Right lobe of liver (tissue), 6 donors: Measurements from ENCODE around the gene LGR4. TPM values are rescaled to one million over a fixed set of nuclear protein-coding genes. Genes with fewer than 3 reads are reported as not detected.

Source experiments
- ATAC-seq, 4 donors: fragments of 200-7000 bp; cut with Tn5 transposase; one replicate each; pipeline ENCODE4 v1.9.1; 2020; ENCODE audit warnings: mild to moderate bottlenecking in 4 of 4, moderate library complexity in 4 of 4
- DNase-seq, 3 donors: peaks; one replicate each; pipeline ENCODE4 v3.0.0-alpha.2; 2020
- H3K27ac ChIP-seq, 3 donors: fragments of 200-600 bp; one replicate each; pipeline ENCODE4 v1.8.0; 2022
- H3K27me3 ChIP-seq, 2 donors: fragments of 200-600 bp; one replicate each; pipeline ENCODE4 v1.8.0; 2022
- H3K36me3 ChIP-seq, 4 donors: fragments of 200-600 bp; sonication (generic) in 1 of 4; one replicate each; pipeline versions ENCODE4 v1.5.1 to v1.8.0; 2017 to 2022; ENCODE audit warnings: control low read depth in 1 of 4
- H3K4me1 ChIP-seq, 4 donors: fragments of 200-600 bp; sonication (generic) in 1 of 4; one replicate each; pipeline versions ENCODE4 v1.5.1 to v1.8.0; 2017 to 2022; ENCODE audit warnings: control low read depth in 1 of 4
- H3K4me3 ChIP-seq, 3 donors: fragments of 200-600 bp; one replicate each; pipeline ENCODE4 v1.8.0; 2022
- H3K9me3 ChIP-seq, 4 donors: fragments of 200-600 bp; sonication (generic) in 1 of 4; one replicate each; pipeline versions ENCODE4 v1.5.1 to v1.8.0; 2017 to 2022; ENCODE audit warnings: control low read depth in 1 of 4
- POLR2A ChIP-seq: fragments of 450-650 bp; IDR thresholded peaks from one replicate; pipeline ENCODE4 v1.6.1; 2017; ENCODE audit warnings: antibody characterized with exemption, mild to moderate bottlenecking
- WGBS: methylation state at CpG from one replicate; pipeline ENCODE4 v1.1.6; 2018; ENCODE audit warnings: low coverage, low lambda C conversion rate; ENCODE audit not compliant: insufficient coverage; ENCODE audit errors: missing lambda C conversion rate; 5-methylcytosine and 5-hydroxymethylcytosine counted together
- intact Hi-C, 2 donors: fragments of 100-400 bp; cut with DNase I; formaldehyde crosslinking; loops; one replicate each; pipeline versions ENCODE4 v1.11.2 to v1.14.1; 2022
- total RNA-seq, 6 experiments: library from RNA; depleted of rRNA in 2 of 6; stranded (reverse); fragments of >200 nt in 2 of 6; fragmentation: NEBNext Ultra II Directional in 3 of 6; extraction: Animal tissue kit (Norgen Biotek cat#: 25700) in 3 of 6; gene quantifications; one replicate each; pipeline versions ENCODE4 v1.1.0 to v1.2.4, GENCODE V29; 2016 to 2023
- TF ChIP-seq, protein P1 (sequence below), 4 donors: fragments of 200-600 bp in 3 of 4; fragments of 450-650 bp in 1 of 4; IDR thresholded peaks; one replicate each; pipeline versions ENCODE4 v1.5.1 to v1.8.0; 2016 to 2022; ENCODE audit warnings: antibody characterized with exemption in 4 of 4, mild to moderate bottlenecking in 2 of 4
- donor health status: DM: no; HTN: yes; CAD: no.
- donor health status: DM: no; HTN: no; CAD: no.
- donor health status: DM: no; HTN: no; CAD: no.
- donor health status: DM: no; HTN: yes; CAD: no.
- donor health status: DM: no; HTN: yes; CAD: no.

The LGR4 gene
- total RNA-seq, 6 experiments from 2014 or later = 32.5 to 46.3 (median 44.1) TPM

- Histone ChIP-seq H3K4me1 (peaks cover 0 to 8% (median 2%) of the 10 kb centered on the region in 4 donors), H3K36me3 (no peaks in the 10 kb centered on the region), H3K4me3 (no peak overlapping the region), H3K27ac (no peak overlapping the region), H3K9me3 (no peaks in the 10 kb centered on the region), H3K27me3 (no peaks in the 10 kb centered on the region)
- no peak for TF ChIP-seq POLR2A
- TF ChIP-seq, protein P1, sequence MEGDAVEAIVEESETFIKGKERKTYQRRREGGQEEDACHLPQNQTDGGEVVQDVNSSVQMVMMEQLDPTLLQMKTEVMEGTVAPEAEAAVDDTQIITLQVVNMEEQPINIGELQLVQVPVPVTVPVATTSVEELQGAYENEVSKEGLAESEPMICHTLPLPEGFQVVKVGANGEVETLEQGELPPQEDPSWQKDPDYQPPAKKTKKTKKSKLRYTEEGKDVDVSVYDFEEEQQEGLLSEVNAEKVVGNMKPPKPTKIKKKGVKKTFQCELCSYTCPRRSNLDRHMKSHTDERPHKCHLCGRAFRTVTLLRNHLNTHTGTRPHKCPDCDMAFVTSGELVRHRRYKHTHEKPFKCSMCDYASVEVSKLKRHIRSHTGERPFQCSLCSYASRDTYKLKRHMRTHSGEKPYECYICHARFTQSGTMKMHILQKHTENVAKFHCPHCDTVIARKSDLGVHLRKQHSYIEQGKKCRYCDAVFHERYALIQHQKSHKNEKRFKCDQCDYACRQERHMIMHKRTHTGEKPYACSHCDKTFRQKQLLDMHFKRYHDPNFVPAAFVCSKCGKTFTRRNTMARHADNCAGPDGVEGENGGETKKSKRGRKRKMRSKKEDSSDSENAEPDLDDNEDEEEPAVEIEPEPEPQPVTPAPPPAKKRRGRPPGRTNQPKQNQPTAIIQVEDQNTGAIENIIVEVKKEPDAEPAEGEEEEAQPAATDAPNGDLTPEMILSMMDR (IDR thresholded peaks at IDR 0.05) = no peak
- intact Hi-C loops = no loop called here
- DNase-seq = no peak
- 86% methylated on average over 5 of the region's 7 CpGs for WGBS
- no peak for ATAC-seq
Observed at GRCh38 chr11:27440090-27440489, 32.5 kb downstream of the LGR4 start.

- H3K9me3 ChIP-seq = no peaks in the 10 kb centered on the region
- no peaks in the 10 kb centered on the region for H3K27me3 ChIP-seq
- ATAC-seq = peak; percentile 55 to 84 (median 64)
- no peak overlapping the region for H3K27ac ChIP-seq
- TF ChIP-seq, protein P1 (IDR thresholded peaks at IDR 0.05) = no peak
- no peak for TF ChIP-seq POLR2A
- intact Hi-C loops = no loop called here
- DNase-seq = no peak
- 71% methylated on average over 3 of the region's 3 CpGs for WGBS
- H3K4me3 ChIP-seq = no peak overlapping the region
- peaks cover 0 to 8% (median 2%) of the 10 kb centered on the region in 4 donors for H3K4me1 ChIP-seq
- no peaks in the 10 kb centered on the region for H3K36me3 ChIP-seq
Observed at GRCh38 chr11:27438595-27438981, 34.0 kb downstream of the LGR4 start.

DNA sequence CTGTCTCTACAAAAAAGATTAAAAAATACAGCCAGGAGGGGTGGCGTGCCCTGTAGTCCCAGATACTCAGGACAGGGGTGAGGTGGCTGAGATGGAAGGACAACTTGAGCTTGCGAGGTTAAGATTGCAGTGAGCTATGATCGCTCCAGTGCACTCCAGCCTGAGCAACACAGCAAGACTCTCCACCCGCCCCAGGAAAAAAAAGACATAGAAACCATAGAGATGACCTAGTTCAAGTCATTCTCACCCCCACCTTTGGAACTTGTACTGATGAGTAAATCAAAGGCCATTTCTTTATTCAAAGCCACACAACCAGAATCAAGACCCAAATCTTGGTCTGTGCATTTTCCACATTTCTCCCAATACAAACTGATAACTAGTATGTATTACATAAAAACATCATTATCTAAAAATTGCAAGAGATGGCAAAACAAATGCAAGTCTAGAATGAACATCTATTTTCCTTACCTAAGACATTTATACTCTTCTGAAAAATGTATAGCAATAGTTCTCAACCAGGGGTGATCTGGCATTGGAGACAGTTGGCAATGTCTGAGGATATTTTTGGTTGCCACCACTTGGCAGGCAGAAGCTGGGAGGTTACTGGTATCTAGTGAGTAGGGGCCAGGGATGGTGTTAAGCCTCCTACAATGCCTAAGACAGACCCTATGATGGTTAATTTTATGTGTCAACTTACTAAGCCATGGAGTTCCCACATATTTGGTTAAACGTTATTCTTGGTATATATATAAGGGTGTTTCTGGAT, 34.6 kb downstream of the LGR4 start:
- intact Hi-C loops = no loop called here
- Histone ChIP-seq H3K4me3 (no peak overlapping the region), H3K27me3 (no peaks in the 10 kb centered on the region), H3K9me3 (no peaks in the 10 kb centered on the region), H3K27ac (no peak overlapping the region), H3K4me1 (peaks cover 0 to 8% (median 2%) of the 10 kb centered on the region in 4 donors), H3K36me3 (no peaks in the 10 kb centered on the region)
- 71% methylated on average over 4 of the region's 5 CpGs for WGBS
- peak in 3 of 4 donors; percentile 31 to 41 (median 39) for ATAC-seq
- TF ChIP-seq, protein P1 (IDR thresholded peaks at IDR 0.05) = no peak
- no peak for TF ChIP-seq POLR2A
- no peak for DNase-seq

DNA sequence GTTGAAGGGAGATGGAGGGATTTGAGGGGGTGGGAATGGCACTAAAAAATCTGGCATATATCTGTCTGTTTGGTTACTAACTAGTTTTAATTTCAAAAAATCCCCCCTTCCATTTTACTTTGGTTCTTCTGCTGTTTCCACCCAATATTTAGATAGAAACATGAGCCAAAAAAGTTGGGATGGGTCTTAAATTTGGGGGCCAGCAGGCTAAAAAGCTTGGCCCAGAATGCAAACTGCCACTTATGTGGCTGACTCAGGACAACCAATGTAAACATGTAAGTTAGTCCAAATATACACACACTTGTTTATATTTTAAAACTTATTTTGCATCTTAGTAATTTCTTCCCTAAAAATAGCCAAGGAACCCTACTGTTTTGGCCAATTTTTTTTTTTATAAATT, 35.7 kb downstream of the LGR4 start:
- intact Hi-C loops = no loop called here
- Histone ChIP-seq H3K9me3 (no peaks in the 10 kb centered on the region), H3K36me3 (no peaks in the 10 kb centered on the region), H3K27ac (no peak overlapping the region), H3K4me1 (peaks cover 0 to 8% (median 2%) of the 10 kb centered on the region in 4 donors), H3K27me3 (no peaks in the 10 kb centered on the region), H3K4me3 (no peak overlapping the region)
- ATAC-seq (no peak), DNase-seq (no peak)
- no peak for TF ChIP-seq POLR2A
- TF ChIP-seq, protein P1 (IDR thresholded peaks at IDR 0.05) = no peak
